GM19193 (cell line): ENCODE measurements around the gene C7orf25.

Experiments
- POLR2A ChIP-seq: IDR thresholded peaks from 4 replicates; pipeline ENCODE4 v1.6.1; 2011; ENCODE audit not compliant: insufficient read depth, insufficient read length; ENCODE audit errors: extremely low read depth

C7orf25 gene

DNA sequence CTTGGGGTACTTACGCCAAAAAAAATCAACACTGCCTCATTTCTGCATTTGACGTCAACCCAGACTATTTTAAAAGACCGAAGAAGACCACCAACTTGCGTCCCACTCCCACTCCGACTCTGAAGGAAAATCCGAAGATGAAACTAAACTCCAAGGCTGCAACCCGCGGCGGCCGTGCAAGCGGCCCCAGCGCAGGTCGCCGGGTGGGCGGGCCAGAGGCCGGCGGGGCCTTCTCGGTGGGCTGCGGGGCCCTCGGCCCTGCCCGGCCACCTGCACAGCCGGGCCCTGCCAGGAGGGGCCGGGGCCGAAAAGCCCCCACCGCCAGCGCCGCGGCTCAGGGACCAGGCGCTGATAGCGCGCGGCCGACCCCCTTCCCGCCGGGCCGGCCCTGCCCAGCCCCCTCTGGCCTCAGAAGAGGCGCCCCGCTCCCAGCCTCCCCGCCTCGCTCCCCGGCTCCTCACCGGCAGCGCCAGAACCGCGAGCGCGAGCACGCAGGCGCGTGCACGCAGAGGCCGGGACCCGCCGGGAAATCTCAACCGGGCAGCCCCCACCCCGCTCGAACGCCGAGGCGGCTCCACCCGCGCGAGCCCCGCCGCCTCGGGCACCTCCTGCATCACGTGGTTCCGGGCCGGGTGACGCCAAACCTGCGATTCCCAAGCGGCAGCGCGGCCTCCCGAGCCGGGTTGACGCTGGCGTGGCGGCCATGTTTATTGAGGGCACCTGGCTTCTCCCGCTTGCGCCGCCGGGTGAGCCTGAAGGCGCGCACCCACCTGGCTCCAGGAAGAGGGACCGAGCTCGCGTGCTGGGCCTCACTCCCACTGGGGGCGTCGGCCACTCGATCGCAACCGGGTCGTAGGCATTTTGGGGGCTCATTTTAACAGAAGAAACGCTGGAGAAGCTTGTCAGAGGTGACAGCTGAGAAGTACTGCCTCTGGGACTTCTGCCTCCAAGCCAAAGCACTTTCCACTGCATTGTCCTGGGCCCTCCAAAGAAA is at the start of gene C7orf25:
Gene C7orf25, minus strand, starts transcription at position 617 of the 994 bp plus-strand sequence. CDS start 1,170 bp downstream, outside the sequence.
- TF ChIP-seq POLR2A, result peak; percentile 60

DNA sequence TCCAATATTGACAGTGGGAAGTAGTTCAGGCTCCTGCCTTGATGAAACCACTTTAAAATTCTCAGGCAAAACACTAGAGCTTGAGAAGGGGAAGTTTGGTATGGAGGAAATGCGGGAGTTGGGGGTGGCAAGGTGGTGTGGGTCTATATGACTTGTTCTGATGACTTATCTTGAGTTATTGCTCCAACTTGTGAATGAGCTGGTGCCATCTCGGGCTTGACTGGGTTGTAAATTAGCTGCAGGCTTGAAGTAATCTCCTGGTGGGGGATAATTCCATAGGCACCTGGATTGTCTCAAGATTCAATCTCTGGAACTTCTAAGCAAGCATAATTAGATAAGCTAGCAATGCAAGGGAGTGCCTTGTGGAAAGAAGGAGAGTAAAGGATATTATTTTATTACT is 49.3 kb upstream of the C7orf25 start:
- no peak for TF ChIP-seq POLR2A

DNA sequence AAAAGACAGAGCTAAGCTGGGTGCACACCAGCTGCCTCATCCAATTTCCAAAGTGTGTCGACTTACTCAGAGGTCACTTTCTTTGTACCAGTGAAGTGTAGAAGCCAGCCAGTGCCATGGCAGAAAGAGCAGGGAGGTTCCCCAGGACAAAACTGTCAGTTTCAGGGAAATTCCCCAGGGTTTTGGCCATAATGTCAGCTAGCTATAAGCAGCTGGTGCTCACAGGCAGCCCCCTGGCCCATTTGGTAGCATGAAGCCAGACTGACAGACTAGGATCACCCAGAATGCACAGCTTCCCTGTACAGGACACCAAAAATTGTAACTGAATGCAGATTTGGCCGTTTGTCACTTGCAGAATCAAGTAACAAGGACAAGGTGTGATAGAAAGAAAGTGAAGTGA is 48.9 kb upstream of the C7orf25 start:
- no peak for TF ChIP-seq POLR2A

DNA sequence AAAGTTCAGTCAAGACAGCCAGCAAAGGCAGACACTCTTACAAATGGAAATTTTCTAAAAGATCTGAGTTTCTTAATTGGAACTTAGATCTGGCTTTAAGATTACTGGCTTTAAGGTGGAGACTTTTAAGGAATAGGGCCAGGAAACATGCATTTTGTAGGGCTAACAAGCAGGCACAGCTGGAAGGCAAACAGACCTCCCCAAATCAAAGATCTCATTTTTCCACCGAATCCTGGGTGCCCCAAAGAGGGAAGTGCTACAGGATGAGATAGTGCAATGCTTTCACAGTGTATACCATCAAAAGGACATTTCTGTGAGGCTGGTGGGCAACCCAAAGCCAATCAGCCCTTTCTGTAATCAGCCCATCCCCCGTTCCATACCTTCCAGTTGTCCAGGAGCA is 47.7 kb upstream of the C7orf25 start:
- no peak for TF ChIP-seq POLR2A

DNA sequence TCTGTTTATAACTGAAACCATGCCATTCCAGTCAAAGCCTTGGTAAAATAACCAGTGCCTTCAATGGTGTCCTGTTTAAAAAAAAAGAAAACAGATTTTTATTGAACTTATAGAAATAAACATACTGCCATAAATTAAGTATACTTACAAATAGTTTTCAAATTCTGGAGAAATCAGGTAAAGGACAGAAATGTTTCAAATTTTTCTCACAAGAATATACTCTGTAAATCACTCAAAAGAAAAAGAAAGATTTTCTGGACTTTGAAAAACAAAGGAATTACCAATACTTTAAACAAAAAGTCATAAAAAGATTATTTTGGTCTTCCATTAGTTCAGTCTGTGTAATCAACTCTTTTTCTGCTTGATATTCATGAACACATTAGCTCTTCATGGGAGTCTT is 44.2 kb upstream of the C7orf25 start:
- TF ChIP-seq POLR2A, result no peak

DNA sequence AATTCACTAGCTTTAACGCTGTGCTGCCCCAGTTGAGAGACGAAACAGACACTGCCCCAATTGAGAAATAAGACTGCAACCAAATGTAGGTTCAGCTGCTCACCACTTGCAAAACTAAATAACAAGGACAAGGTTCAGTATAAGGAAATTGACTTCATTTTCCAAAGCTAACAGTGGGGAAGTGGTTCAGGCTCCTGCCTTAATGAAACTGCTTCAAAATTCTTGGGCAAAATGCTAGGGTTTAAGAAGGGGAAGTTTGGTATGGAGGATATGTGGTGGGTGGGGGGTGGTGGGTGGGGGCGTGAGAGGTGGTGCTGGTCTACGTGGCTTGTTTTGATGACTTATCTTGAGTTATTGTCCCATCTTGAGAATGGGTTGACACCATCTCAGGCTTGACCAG is 42.1 kb upstream of the C7orf25 start:
- no peak for TF ChIP-seq POLR2A

DNA sequence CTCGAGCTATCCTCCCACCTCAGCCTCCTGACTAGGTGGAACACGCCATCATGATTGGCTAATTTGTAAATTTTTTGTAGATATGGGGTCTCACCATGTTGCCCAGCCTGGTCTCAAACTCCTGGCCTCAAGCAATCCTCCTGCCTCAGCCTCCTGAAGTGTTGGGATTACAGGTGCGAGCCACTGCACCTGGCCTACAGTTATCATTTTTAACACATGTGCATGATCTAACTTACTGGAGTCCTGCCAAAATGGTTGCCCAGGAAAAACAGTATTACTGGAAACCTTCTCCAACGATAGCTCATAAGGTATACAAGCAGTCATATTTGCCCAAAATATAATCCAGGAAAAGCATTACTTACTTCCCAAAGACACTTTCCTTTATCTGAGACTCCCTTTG is 40.5 kb upstream of the C7orf25 start:
- no peak for TF ChIP-seq POLR2A

DNA sequence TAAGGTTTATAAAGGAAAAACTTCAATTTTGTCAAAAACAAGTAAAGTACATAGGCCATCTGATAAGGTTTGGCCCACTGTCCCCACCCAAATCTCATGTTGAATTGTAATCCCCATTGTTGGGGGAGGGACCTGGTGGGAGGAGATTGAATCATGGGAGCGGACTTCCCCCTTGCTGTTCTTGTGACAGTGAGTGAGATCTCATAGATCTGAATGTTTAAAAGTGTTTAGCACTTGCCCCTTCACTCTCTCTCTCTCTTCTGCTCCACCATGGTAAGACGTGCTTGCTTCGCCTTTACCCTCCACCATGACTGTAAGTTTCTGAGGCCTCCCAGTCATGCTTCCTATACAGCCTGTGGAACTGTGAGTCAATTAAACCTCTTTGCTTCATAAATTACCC is 38.5 kb upstream of the C7orf25 start:
- TF ChIP-seq POLR2A, result no peak

DNA sequence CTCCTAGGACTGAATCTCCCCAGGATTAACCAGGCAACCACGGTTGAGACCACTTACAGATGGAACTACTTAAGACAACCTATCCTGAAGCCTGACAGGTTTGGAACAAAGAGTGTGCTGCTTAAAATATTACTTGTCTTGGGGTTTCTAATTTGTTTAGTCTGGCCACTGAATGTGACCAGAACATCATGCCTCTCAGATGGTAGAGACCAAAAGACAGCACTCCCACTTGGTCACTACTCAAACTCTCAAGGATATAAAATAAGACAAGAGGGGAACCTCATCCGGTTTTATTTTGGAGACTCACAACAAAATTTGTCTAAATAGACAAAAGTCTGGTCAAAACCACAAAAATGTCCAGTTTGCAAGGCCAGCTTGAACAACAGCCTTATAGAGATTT is 35.7 kb upstream of the C7orf25 start:
- TF ChIP-seq POLR2A, result no peak

DNA sequence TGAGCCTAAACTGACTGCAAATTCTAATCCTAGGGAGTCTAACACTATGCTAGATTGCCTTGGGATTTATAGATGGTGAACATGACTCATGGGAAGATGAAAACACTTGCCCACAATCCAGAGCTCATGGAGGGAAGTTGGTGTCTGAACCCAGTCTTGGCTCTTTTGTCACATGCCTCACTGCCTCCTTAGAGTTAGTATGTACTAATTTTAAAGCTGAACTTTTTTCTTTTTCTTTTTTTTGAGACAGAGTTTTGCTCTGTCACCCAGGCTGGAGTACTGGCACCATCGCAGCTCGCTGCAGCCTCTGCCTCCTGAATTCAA is 34.7 kb upstream of the C7orf25 start:
- no peak for TF ChIP-seq POLR2A

DNA sequence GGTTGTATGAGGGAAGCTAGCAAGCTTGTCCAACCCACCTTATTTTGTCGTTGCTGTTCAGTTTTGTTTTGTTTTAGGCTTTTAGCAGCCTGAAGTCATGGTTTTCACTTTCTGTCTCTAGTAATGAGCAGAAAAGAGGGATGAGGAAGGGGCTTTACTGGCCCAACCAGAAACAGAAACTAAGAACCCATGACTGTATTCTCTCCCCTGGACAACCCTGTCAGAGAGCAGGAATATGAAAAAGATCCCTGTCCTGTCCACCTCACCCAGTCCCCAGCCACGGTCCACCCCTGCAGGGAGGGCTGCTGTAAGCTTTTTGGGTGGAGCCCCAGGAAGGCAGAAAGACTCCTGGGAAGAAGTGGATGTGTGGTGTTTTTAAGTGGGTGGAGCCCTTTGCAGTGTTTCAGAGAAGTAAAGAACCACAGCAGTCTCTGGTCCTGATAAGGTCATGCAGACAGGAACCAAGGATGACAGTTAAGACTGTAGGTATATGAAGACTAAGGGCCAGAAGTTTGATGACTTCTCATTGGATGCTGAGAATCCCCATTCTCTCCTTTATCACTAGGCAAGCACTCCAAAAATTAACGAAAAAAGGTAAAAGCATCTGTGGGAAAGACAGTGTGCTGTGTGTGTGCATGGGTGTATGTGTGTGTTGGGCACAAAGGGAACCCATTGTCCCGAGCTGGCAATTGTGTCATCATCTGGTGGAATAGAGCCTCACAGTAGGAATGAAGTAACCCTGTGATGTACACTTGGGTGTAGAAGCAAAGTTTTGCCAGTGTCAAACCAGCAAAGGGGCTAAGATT is 34.2 kb upstream of the C7orf25 start:
- no peak for TF ChIP-seq POLR2A

DNA sequence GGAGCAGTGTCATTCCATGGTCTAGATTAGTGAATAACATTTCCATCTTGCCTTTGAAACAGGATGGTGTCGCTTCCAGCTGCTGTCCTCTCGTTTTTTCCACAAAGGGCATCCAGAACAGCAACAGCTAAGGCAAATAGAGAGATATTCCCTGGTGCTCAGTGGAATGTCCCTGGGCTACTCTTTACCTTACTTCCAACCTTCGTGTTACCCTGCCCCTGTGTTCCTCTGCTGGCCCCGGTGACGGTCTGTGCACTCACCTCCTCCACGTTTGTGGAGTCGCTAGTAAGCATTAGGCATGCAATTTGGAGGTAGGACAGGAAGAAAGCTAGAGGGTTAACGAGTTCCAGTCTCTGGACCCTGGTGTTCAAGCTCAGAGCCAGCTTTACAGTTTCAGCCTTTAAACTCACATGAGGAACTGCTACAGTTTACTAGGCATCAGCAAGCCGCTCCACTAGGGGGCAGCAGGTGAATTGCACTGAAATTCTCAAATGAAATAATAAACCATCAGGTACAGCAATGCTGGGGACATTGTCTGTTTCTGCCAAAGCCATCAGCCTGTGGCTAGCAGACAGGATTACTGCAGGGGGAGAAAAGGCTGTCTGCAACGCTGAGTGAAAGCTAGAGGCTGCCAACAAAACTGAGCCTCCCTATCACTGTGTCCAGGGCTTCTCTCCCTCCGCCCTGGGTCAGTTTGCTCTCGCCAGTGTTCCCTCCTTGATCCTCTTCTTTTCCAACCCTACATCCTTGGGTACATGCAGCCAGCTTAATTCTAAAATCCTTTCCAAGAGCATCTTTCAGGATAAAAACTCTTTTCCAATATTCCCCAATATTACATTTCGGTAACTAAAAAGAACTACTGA is 29.3 kb upstream of the C7orf25 start:
- no peak for TF ChIP-seq POLR2A

DNA sequence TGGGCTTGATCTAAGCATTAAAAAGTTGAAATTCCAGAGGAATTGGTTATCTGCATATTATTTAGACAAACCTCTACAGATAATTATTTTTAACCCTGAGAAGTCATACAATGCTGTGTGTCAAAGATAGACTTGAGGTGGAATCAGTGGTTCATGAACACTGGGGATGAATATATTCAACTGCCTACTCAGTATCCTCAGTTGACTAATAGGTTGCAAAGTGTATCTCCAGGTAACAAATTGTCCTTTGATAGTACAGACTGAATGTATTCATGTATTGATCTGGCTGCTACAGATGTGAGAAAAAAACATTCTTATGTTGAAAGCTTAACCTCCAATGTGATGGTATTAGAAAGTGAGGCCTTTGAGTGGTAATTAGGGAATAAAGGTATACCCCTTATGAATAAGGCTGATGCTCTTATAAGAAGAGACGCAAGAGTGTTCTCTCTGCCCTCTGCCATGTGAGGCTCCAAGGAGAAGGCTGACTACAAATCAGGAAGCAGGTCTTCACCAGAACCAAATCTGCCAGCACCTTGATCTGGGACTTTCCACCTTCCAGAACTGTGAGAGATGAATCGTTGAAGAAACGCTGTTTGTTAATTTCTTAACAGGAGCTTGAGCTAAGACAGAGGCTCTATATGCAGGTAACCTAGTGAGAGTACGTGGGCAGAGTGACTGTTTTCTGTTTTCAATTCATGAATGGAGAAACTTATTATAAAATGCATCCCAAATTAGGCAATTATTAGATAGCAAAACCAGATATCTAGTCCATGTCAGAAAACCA is 27.8 kb upstream of the C7orf25 start:
- no peak for TF ChIP-seq POLR2A

DNA sequence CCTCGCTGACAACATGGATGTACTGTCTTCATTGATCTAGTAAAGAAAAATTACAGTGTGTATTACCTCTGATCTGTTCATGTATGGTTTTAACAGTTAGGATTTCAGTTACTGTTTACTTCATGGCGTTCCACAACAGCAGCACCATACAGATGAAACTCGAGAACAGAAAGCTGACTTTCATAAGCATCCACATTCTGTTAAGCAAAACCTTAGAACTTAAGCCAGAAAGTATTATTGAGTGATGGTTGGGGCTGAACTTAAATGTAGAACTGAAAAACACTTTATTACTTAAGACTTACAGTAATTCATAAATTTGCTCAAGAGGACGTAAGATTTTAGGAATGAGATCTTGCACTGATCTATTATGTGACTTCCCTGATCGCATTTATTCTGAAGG is 24.0 kb upstream of the C7orf25 start:
- TF ChIP-seq POLR2A, result no peak

DNA sequence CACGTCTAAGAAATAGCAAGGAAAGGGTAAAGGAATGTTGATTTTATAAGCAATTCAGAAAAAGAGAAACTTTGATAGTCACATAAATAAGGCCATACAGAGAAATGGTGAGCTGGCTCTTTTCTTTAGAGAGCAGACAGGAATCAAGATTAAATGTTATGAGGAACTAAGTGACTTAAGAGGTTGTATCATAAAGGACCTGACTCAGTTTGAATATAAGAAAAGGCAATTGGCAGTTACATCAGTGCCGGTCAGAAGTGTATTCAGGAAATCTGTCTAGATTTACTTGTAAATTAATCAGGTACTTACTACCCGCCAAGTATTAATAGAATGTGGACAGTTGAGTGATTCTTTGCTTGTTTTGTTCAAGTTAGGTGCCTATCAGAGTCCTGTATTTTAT is 22.4 kb upstream of the C7orf25 start:
- TF ChIP-seq POLR2A, result no peak
